H9 (cell line): ENCODE data around the gene IPPK. TPM values are rescaled to one million over a fixed set of nuclear protein-coding genes. Genes with fewer than 3 reads are reported as not detected.

Experiments
- DNase-seq: peaks from one replicate; pipeline ENCODE4 v3.0.0-alpha.2; 2017
- H2AFZ ChIP-seq: one replicate; pipeline ENCODE4 v1.6.1; 2013; ENCODE audit warnings: mild to moderate bottlenecking, low read length, control low read depth, moderate library complexity
- H2AK5ac ChIP-seq: 2 replicates; pipeline ENCODE4 v1.6.1; 2013; ENCODE audit warnings: low read length, control low read depth, mixed read lengths; ENCODE audit not compliant: insufficient read length
- H2BK120ac ChIP-seq: one replicate; pipeline ENCODE4 v1.6.1; 2013; ENCODE audit warnings: low read depth, mild to moderate bottlenecking, low read length, control low read depth, inconsistent platforms; ENCODE audit not compliant: poor library complexity, severe bottlenecking
- H2BK12ac ChIP-seq: 2 replicates; pipeline ENCODE4 v1.6.1; 2013; ENCODE audit warnings: low read length, control low read depth, mixed read lengths, low read depth; ENCODE audit not compliant: insufficient read length
- H2BK15ac ChIP-seq: 2 replicates; pipeline ENCODE4 v1.6.1; 2013; ENCODE audit warnings: low read depth, low read length, control low read depth
- H2BK20ac ChIP-seq: one replicate; pipeline ENCODE4 v1.6.1; 2013; ENCODE audit warnings: low read depth, mild to moderate bottlenecking, low read length, control low read depth, inconsistent platforms; ENCODE audit not compliant: poor library complexity, severe bottlenecking
- H2BK5ac ChIP-seq: 2 replicates; pipeline ENCODE4 v1.6.1; 2013; ENCODE audit warnings: low read length, control low read depth, mixed read lengths; ENCODE audit not compliant: insufficient read length
- H3K14ac ChIP-seq: 2 replicates; pipeline ENCODE4 v1.6.1; 2013; ENCODE audit warnings: low read length, control low read depth; ENCODE audit not compliant: insufficient read depth
- H3K18ac ChIP-seq: 2 replicates; pipeline ENCODE4 v1.6.1; 2013; ENCODE audit warnings: low read depth, mild to moderate bottlenecking, mixed read lengths, low read length, control low read depth; ENCODE audit not compliant: insufficient read length
- H3K23ac ChIP-seq: 2 replicates; pipeline ENCODE4 v1.6.1; 2013; ENCODE audit warnings: low read length, control low read depth, mixed read lengths, low read depth; ENCODE audit not compliant: insufficient read length
- H3K23me2 ChIP-seq: 2 replicates; pipeline ENCODE4 v1.6.1; 2013; ENCODE audit warnings: low read depth, mild to moderate bottlenecking, mixed read lengths, low read length, control low read depth; ENCODE audit not compliant: insufficient read length, poor library complexity, severe bottlenecking
- H3K27ac ChIP-seq: 2 replicates; pipeline ENCODE4 v1.5.1; 2013; ENCODE audit warnings: low read length, control low read depth, mixed read lengths, low read depth; ENCODE audit not compliant: insufficient read length
- H3K27me3 ChIP-seq: 2 replicates; pipeline ENCODE4 v1.6.1; 2013; ENCODE audit warnings: low read length, control low read depth, inconsistent platforms; ENCODE audit not compliant: insufficient read depth
- H3K4ac ChIP-seq: 2 replicates; pipeline ENCODE4 v1.6.1; 2013; ENCODE audit warnings: low read depth, mild to moderate bottlenecking, control low read depth, inconsistent platforms, low read length, moderate library complexity
- H3K4me1 ChIP-seq: 2 replicates; pipeline ENCODE4 v1.6.1; 2013; ENCODE audit warnings: low read length, control low read depth, inconsistent platforms; ENCODE audit not compliant: insufficient read depth
- H3K4me2 ChIP-seq: 2 replicates; pipeline ENCODE4 v1.6.1; 2013; ENCODE audit warnings: low read length, control low read depth, mixed read lengths; ENCODE audit not compliant: insufficient read length, insufficient read depth
- H3K56ac ChIP-seq: 2 replicates; pipeline ENCODE4 v1.6.1; 2013; ENCODE audit warnings: low read depth, mild to moderate bottlenecking, mixed read lengths, low read length, control low read depth; ENCODE audit not compliant: insufficient read length
- H3K79me1 ChIP-seq: 2 replicates; pipeline ENCODE4 v1.6.1; 2013; ENCODE audit warnings: low read depth, mild to moderate bottlenecking, moderate library complexity, low read length, control low read depth, inconsistent platforms; ENCODE audit not compliant: insufficient read depth, poor library complexity, severe bottlenecking
- H3K79me2 ChIP-seq: 2 replicates; pipeline ENCODE4 v1.6.1; 2013; ENCODE audit warnings: low read length, control low read depth, inconsistent platforms; ENCODE audit not compliant: insufficient read depth
- H3K9ac ChIP-seq: 2 replicates; pipeline ENCODE4 v1.6.1; 2013; ENCODE audit warnings: low read length, control low read depth, mixed read lengths; ENCODE audit not compliant: insufficient read length; ENCODE audit errors: extremely low read depth
- H3K9me3 ChIP-seq: one replicate; pipeline ENCODE4 v1.6.1; 2013; ENCODE audit warnings: low read depth, low read length, inconsistent platforms; ENCODE audit not compliant: control insufficient read depth
- H3T11ph ChIP-seq: one replicate; pipeline ENCODE4 v1.6.1; 2013; ENCODE audit warnings: mild to moderate bottlenecking, low read length, control low read depth, inconsistent platforms
- H4K20me1 ChIP-seq: one replicate; pipeline ENCODE4 v1.6.1; 2013; ENCODE audit not compliant: control insufficient read depth, insufficient read length, insufficient read depth
- H4K5ac ChIP-seq: 2 replicates; pipeline ENCODE4 v1.6.1; 2013; ENCODE audit warnings: low read depth, mild to moderate bottlenecking, mixed read lengths, low read length, control low read depth; ENCODE audit not compliant: insufficient read length
- H4K8ac ChIP-seq: replicated peaks from 2 replicates; pipeline ENCODE4 v1.6.1; 2013; ENCODE audit warnings: low read length, control low read depth, mixed read lengths, low read depth; ENCODE audit not compliant: insufficient read length
- H4K91ac ChIP-seq: 2 replicates; pipeline ENCODE4 v1.6.1; 2013; ENCODE audit warnings: low read depth, mild to moderate bottlenecking, moderate library complexity, mixed read lengths, low read length, control low read depth; ENCODE audit not compliant: insufficient read length
- H3K27ac Mint-ChIP-seq, 3 experiments: 2 replicates in 2 of 3; 3 replicates in 1 of 3; pipeline ENCODE4 v1.8.0; 2020 to 2021; ENCODE audit warnings: mixed read lengths in 3 of 3, mild to moderate bottlenecking in 1 of 3, moderate library complexity in 1 of 3
- H3K27me3 Mint-ChIP-seq: 2 replicates; pipeline ENCODE4 v1.8.0; 2021; ENCODE audit warnings: low read depth, mild to moderate bottlenecking, moderate library complexity, mixed read lengths
- H3K36me3 Mint-ChIP-seq, 3 experiments: 2 replicates in 2 of 3; 3 replicates in 1 of 3; pipeline ENCODE4 v1.8.0; 2020 to 2021; ENCODE audit warnings: low read depth in 3 of 3, mixed read lengths in 3 of 3; ENCODE audit not compliant: insufficient read depth in 1 of 3
- H3K4me1 Mint-ChIP-seq, 2 experiments: 2 replicates each; pipeline ENCODE4 v1.8.0; 2020; ENCODE audit warnings: mixed read lengths in 2 of 2
- H3K4me3 Mint-ChIP-seq, 2 experiments: 2 replicates in 1 of 2; 3 replicates in 1 of 2; pipeline ENCODE4 v1.8.0; 2020 to 2021; ENCODE audit warnings: mild to moderate bottlenecking in 2 of 2, mixed read lengths in 2 of 2, moderate library complexity in 1 of 2
- H3K9me3 Mint-ChIP-seq, 2 experiments: 2 replicates in 1 of 2; 3 replicates in 1 of 2; pipeline ENCODE4 v1.8.0; 2020; ENCODE audit warnings: mild to moderate bottlenecking in 2 of 2, mixed read lengths in 2 of 2, moderate library complexity in 1 of 2
- WGBS: extraction: QIAGEN DNeasy Blood & Tissue Kit; methylation state at CpG from one replicate; pipeline ENCODE4 v1.1.7; 2013; ENCODE audit warnings: missing lambda C conversion rate, low lambda C conversion rate, mixed read lengths; ENCODE audit not compliant: insufficient read length; ENCODE audit errors: extremely low coverage; 5-methylcytosine and 5-hydroxymethylcytosine counted together
- total RNA-seq: library from RNA; stranded (reverse); gene quantifications from 2 replicates; pipeline ENCODE4 v1.2.1, GENCODE V29; 2021
- TF ChIP-seq, protein P1 (sequence below): fragments of 200-600 bp; sonication (generic); conservative IDR thresholded peaks from 3 replicates; pipeline ENCODE4 v1.8.0; 2021; ENCODE audit warnings: antibody characterized with exemption, mild to moderate bottlenecking

IPPK gene
- total RNA-seq, 1 experiment from 2014 or later = 10.7 TPM

DNA sequence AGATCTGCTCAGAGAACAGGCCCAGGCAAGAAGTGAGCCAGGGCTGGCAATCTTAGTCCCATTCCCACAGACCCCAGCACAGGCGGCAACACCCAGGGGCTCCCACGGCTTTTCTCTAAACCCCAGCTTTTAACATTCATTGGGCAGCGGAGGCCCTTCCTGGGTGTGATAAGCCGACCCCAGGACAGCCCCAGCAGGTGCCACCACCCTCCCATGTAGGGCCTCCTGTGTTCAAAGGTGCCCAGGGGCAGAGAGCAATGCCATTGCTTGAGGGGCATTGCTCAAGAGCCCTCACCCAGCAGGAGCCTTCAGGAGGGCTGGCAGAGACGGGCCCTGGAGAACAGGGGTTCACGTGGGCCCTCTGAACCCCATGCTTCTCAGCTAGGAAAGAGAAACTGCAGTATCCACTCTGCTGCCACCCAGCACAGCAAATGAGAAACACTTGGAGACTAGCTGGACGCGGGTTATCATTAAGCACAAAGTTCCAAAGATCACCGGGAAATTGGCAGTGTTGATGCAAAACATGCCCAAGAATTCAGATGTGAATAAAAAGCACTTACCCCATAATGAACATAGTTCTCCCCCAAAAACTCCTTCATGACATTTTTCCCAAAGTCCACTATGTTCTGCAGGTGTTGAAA, 13.9 kb downstream of the IPPK start:
- Histone ChIP-seq H4K8ac (no peak overlapping the region), H3K27me3 (no peaks in the 10 kb centered on the region), H2BK12ac (no peak overlapping the region), H3T11ph (no peak overlapping the region), H2BK20ac (no peak overlapping the region), H3K27ac (no peak overlapping the region), H2BK5ac (no peak overlapping the region), H3K9me3 (no peaks in the 10 kb centered on the region), H3K56ac (no peak overlapping the region), H3K18ac (no peak overlapping the region), H4K5ac (no peak overlapping the region), H2BK120ac (no peak overlapping the region), H2AFZ (no peak overlapping the region), H2BK15ac (no peak overlapping the region), H3K23me2 (no peaks in the 10 kb centered on the region), H3K4me1 (no peaks in the 10 kb centered on the region), H3K4ac (no peak overlapping the region), H3K9ac (no peak overlapping the region), H3K79me1 (no peaks in the 10 kb centered on the region), H3K79me2 (no peaks in the 10 kb centered on the region), H2AK5ac (no peak overlapping the region), H3K14ac (no peak overlapping the region), H4K91ac (no peak overlapping the region), H4K20me1 (no peaks in the 10 kb centered on the region), H3K4me2 (no peak overlapping the region), H3K23ac (no peak overlapping the region)
- WGBS = no CpG with 5 or more reads among the region's 9 CpGs
- Mint-ChIP-seq H3K9me3 (no peaks in the 10 kb centered on the region), H3K27me3 (no peaks in the 10 kb centered on the region), H3K4me1 (peaks cover 10 to 12% of the 10 kb centered on the region in 2 experiments), H3K4me3 (no peak overlapping the region), H3K27ac (no peak overlapping the region), H3K36me3 (peaks cover 6 to 23% (median 15%) of the 10 kb centered on the region in 3 experiments; a peak in 6 of 7 replicates)
- TF ChIP-seq, protein P1, sequence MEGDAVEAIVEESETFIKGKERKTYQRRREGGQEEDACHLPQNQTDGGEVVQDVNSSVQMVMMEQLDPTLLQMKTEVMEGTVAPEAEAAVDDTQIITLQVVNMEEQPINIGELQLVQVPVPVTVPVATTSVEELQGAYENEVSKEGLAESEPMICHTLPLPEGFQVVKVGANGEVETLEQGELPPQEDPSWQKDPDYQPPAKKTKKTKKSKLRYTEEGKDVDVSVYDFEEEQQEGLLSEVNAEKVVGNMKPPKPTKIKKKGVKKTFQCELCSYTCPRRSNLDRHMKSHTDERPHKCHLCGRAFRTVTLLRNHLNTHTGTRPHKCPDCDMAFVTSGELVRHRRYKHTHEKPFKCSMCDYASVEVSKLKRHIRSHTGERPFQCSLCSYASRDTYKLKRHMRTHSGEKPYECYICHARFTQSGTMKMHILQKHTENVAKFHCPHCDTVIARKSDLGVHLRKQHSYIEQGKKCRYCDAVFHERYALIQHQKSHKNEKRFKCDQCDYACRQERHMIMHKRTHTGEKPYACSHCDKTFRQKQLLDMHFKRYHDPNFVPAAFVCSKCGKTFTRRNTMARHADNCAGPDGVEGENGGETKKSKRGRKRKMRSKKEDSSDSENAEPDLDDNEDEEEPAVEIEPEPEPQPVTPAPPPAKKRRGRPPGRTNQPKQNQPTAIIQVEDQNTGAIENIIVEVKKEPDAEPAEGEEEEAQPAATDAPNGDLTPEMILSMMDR = no peak
- no peak for DNase-seq
